Mammary epithelial cell (primary cell): Measurements from ENCODE around the gene TMEM233.

Experiments
- EZH2 ChIP-seq: IDR thresholded peaks from 2 replicates; pipeline ENCODE4 v1.6.1; 2012; ENCODE audit warnings: low read length, inconsistent platforms, borderline replicate concordance
- TF ChIP-seq, protein P1 (sequence below), 2 donors: IDR thresholded peaks in 1 of 2; conservative IDR thresholded peaks in 1 of 2; 2 replicates each; pipeline ENCODE4 v1.5.1; 2011 to 2012; ENCODE audit warnings: inconsistent platforms in 2 of 2, low read length in 2 of 2, mild to moderate bottlenecking in 2 of 2, control low read depth in 1 of 2, low read depth in 1 of 2; ENCODE audit not compliant: insufficient read depth in 1 of 2; ENCODE audit errors: extremely low read depth in 1 of 2

- no peak for TF ChIP-seq EZH2
- TF ChIP-seq, protein P1, sequence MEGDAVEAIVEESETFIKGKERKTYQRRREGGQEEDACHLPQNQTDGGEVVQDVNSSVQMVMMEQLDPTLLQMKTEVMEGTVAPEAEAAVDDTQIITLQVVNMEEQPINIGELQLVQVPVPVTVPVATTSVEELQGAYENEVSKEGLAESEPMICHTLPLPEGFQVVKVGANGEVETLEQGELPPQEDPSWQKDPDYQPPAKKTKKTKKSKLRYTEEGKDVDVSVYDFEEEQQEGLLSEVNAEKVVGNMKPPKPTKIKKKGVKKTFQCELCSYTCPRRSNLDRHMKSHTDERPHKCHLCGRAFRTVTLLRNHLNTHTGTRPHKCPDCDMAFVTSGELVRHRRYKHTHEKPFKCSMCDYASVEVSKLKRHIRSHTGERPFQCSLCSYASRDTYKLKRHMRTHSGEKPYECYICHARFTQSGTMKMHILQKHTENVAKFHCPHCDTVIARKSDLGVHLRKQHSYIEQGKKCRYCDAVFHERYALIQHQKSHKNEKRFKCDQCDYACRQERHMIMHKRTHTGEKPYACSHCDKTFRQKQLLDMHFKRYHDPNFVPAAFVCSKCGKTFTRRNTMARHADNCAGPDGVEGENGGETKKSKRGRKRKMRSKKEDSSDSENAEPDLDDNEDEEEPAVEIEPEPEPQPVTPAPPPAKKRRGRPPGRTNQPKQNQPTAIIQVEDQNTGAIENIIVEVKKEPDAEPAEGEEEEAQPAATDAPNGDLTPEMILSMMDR (conservative IDR thresholded peaks at IDR 0.05 in 1 of 2, IDR thresholded peaks at IDR 0.05 in 1 of 2; ENCODE audit: extremely low read depth in 1 of 2, insufficient read depth in 1 of 2, low read depth in 1 of 2, low read length in 2 of 2): no peak
Measured at GRCh38 chr12:119547001-119547400, 46.6 kb upstream of the TMEM233 start.
